NCI-H2171 treated with DMSO at 0.1 percent for 48 hours (cell line): Measurements from ENCODE around the gene VPS18.
A peak's percentile ranks its signal among the peaks of the same experiment; 100 is the strongest.

Experiments used
- DNase-seq: peaks from one replicate; lab custom pipeline; 2025; lab: John Stamatoyannopoulos, UW

The VPS18 gene

GRCh38 chr15:40923551-40923950 lies 29.3 kb downstream of the VPS18 start:
- no peak for DNase-seq

- DNase-seq: peak; percentile 52
Measured at GRCh38 chr15:40925495-40925862, 31.2 kb downstream of the VPS18 start.

- peak; percentile 58 for DNase-seq
Measured at GRCh38 chr15:40925863-40926658, 31.8 kb downstream of the VPS18 start.

GRCh38 chr15:40926659-40927494 lies 32.6 kb downstream of the VPS18 start:
- no peak for DNase-seq

- DNase-seq: peak; percentile 82
Measured at GRCh38 chr15:40927495-40927872, 33.2 kb downstream of the VPS18 start.

- peak; percentile 87 for DNase-seq
Measured at GRCh38 chr15:40927873-40928806, 33.9 kb downstream of the VPS18 start.

- DNase-seq: peak; percentile 86
Measured at GRCh38 chr15:40928821-40929659, 34.8 kb downstream of the VPS18 start, which contains the start of gene DLL4. DLL4 (plus strand) TSS chr15:40929340; CDS start chr15:40929669, 329 bp downstream.

- peak; percentile 41 for DNase-seq
Measured at GRCh38 chr15:40929660-40930429, 35.6 kb downstream of the VPS18 start.

GRCh38 chr15:40930430-40931299 lies 36.4 kb downstream of the VPS18 start:
- peak; percentile 60 for DNase-seq

GRCh38 chr15:40931300-40932142 lies 37.3 kb downstream of the VPS18 start:
- no peak for DNase-seq

- DNase-seq: no peak
Measured at GRCh38 chr15:40932156-40932555, 37.9 kb downstream of the VPS18 start.

- no peak for DNase-seq
Measured at GRCh38 chr15:40932649-40933516, 38.6 kb downstream of the VPS18 start.

- no peak for DNase-seq
Measured at GRCh38 chr15:40933517-40933902, 39.3 kb downstream of the VPS18 start.

- no peak for DNase-seq
Measured at GRCh38 chr15:40934457-40934856, 40.2 kb downstream of the VPS18 start.

GRCh38 chr15:40936234-40936708 lies 42.0 kb downstream of the VPS18 start:
- no peak for DNase-seq

- peak; percentile 89 for DNase-seq
Measured at GRCh38 chr15:40936709-40937666, 42.7 kb downstream of the VPS18 start.
